KMS-11 (cell line): ENCODE measurements around the gene LTB4R2.

Experiments
- H2AFZ ChIP-seq: fragments of 200-600 bp; sonication (generic); 2 replicates; pipeline ENCODE4 v1.6.1; 2016; ENCODE audit warnings: antibody characterized with exemption, mixed run types, low read depth
- H3K27ac ChIP-seq: fragments of 200-600 bp; sonication (generic); 2 replicates; pipeline ENCODE4 v1.6.1; 2016; ENCODE audit warnings: mild to moderate bottlenecking, mixed run types
- H3K27me3 ChIP-seq: fragments of 200-600 bp; sonication (generic); 2 replicates; pipeline ENCODE4 v1.6.1; 2017; ENCODE audit warnings: mild to moderate bottlenecking, low read depth, mixed run types, moderate library complexity; ENCODE audit not compliant: insufficient read depth
- H3K36me3 ChIP-seq: fragments of 200-600 bp; sonication (generic); 2 replicates; pipeline ENCODE4 v1.6.1; 2017; ENCODE audit warnings: mild to moderate bottlenecking, mixed run types; ENCODE audit not compliant: insufficient read depth
- H3K4me1 ChIP-seq: fragments of 200-600 bp; sonication (generic); 2 replicates; pipeline ENCODE4 v1.6.1; 2016; ENCODE audit warnings: mild to moderate bottlenecking, low read depth, mixed run types; ENCODE audit not compliant: poor library complexity, severe bottlenecking
- H3K4me2 ChIP-seq: fragments of 200-600 bp; sonication (generic); 2 replicates; pipeline ENCODE4 v1.7.0; 2016; ENCODE audit warnings: mild to moderate bottlenecking, mixed run types
- H3K4me3 ChIP-seq: fragments of 200-600 bp; sonication (generic); IDR thresholded peaks from 2 replicates; pipeline ENCODE4 v1.6.1; 2017; ENCODE audit warnings: low read depth, low read length, mixed read lengths; ENCODE audit not compliant: insufficient read depth
- H3K79me2 ChIP-seq: fragments of 200-600 bp; sonication (generic); 2 replicates; pipeline ENCODE4 v1.6.1; 2016; ENCODE audit warnings: low read depth, mixed run types; ENCODE audit not compliant: insufficient read depth
- H3K9ac ChIP-seq: fragments of 200-600 bp; sonication (generic); 2 replicates; pipeline ENCODE4 v1.6.1; 2016; ENCODE audit warnings: mild to moderate bottlenecking, mixed run types
- H4K20me1 ChIP-seq: fragments of 200-600 bp; sonication (generic); 2 replicates; pipeline ENCODE4 v1.6.1; 2016; ENCODE audit warnings: mild to moderate bottlenecking, mixed run types; ENCODE audit not compliant: insufficient read depth
- CTCF ChIP-seq: fragments of 200-600 bp; sonication (generic); conservative IDR thresholded peaks from 2 replicates; pipeline ENCODE4 v1.6.1; 2017; ENCODE audit warnings: low read depth, mild to moderate bottlenecking, antibody characterized with exemption, low read length, moderate library complexity, mixed read lengths

Gene LTB4R2

GRCh38 chr14:24310646-24311604 is 985 bp downstream of the LTB4R2 start, which contains the start of gene LTB4R:
TSS of gene LTB4R (plus strand) at chr14:24311502. CDS start at chr14:24315652, 4,150 bp downstream.
- Histone ChIP-seq H3K79me2 (peaks cover 9% of the 10 kb centered on the region; the same call in 1 of the 2 replicates), H3K9ac (peak within 1 kb of the TSS; percentile 77), H4K20me1 (no peaks in the 10 kb centered on the region), H2AFZ (peak within 1 kb of the TSS; percentile 34), H3K36me3 (no peaks in the 10 kb centered on the region), H3K4me1 (peaks cover 37% of the 10 kb centered on the region), H3K4me2 (peak within 1 kb of the TSS; percentile 91), H3K27me3 (no peaks in the 10 kb centered on the region), H3K27ac (peak within 1 kb of the TSS; percentile 80), H3K4me3 (no peak within 1 kb of the TSS)
- TF ChIP-seq CTCF = peak; percentile 18; the same call in 1 of the 2 replicates

- H4K20me1 ChIP-seq = no peaks in the 10 kb centered on the region
- peak overlapping the region; percentile 91 for H3K4me2 ChIP-seq
- peak overlapping the region; percentile 77 for H3K9ac ChIP-seq
- H3K4me3 ChIP-seq = no peak overlapping the region
- H3K27me3 ChIP-seq = no peaks in the 10 kb centered on the region
- peaks cover 37% of the 10 kb centered on the region for H3K4me1 ChIP-seq
- no peak for TF ChIP-seq CTCF
- H2AFZ ChIP-seq = 0 out of 2 replicates have a peak overlapping the region, but pooled peaks have one; percentile 34
- H3K27ac ChIP-seq = peak overlapping the region; percentile 80
- H3K36me3 ChIP-seq = no peaks in the 10 kb centered on the region
- H3K79me2 ChIP-seq = peaks cover 9% of the 10 kb centered on the region; the same call in 1 of the 2 replicates
Observed at GRCh38 chr14:24311837-24312615, 2.1 kb downstream of the LTB4R2 start.

- H3K9ac ChIP-seq = no peak overlapping the region
- peaks cover 34% of the 10 kb centered on the region for H3K4me1 ChIP-seq
- TF ChIP-seq CTCF = no peak
- no peaks in the 10 kb centered on the region for H4K20me1 ChIP-seq
- no peaks in the 10 kb centered on the region for H3K36me3 ChIP-seq
- H3K4me3 ChIP-seq = no peak overlapping the region
- H3K27ac ChIP-seq = no peak overlapping the region
- H3K4me2 ChIP-seq = peak overlapping the region; percentile 91
- no peaks in the 10 kb centered on the region for H3K27me3 ChIP-seq
- H3K79me2 ChIP-seq = peaks cover 9% of the 10 kb centered on the region; the same call in 1 of the 2 replicates
- no peak overlapping the region for H2AFZ ChIP-seq
Observed at GRCh38 chr14:24312736-24313507, 3.0 kb downstream of the LTB4R2 start.

GRCh38 chr14:24313913-24314312 is 4.0 kb downstream of the LTB4R2 start:
- Histone ChIP-seq H2AFZ (no peak overlapping the region), H3K79me2 (peaks cover 9% of the 10 kb centered on the region; the same call in 1 of the 2 replicates), H3K27me3 (no peaks in the 10 kb centered on the region), H3K36me3 (no peaks in the 10 kb centered on the region), H3K4me2 (no peak overlapping the region), H3K9ac (no peak overlapping the region), H3K27ac (no peak overlapping the region), H4K20me1 (no peaks in the 10 kb centered on the region), H3K4me3 (no peak overlapping the region), H3K4me1 (peaks cover 25% of the 10 kb centered on the region)
- no peak for TF ChIP-seq CTCF
